Right lobe of liver (tissue), 6 donors: Measurements from ENCODE around the gene GALNT2. TPM values are rescaled to one million over a fixed set of nuclear protein-coding genes. Genes with fewer than 3 reads are reported as not detected.

Source experiments
- ATAC-seq, 4 donors: fragments of 200-7000 bp; cut with Tn5 transposase; one replicate each; pipeline ENCODE4 v1.9.1; 2020; ENCODE audit warnings: mild to moderate bottlenecking in 4 of 4, moderate library complexity in 4 of 4
- DNase-seq, 3 donors: peaks; one replicate each; pipeline ENCODE4 v3.0.0-alpha.2; 2020
- H3K27ac ChIP-seq, 3 donors: fragments of 200-600 bp; one replicate each; pipeline ENCODE4 v1.8.0; 2022
- H3K27me3 ChIP-seq, 2 donors: fragments of 200-600 bp; one replicate each; pipeline ENCODE4 v1.8.0; 2022
- H3K36me3 ChIP-seq, 4 donors: fragments of 200-600 bp; sonication (generic) in 1 of 4; one replicate each; pipeline versions ENCODE4 v1.5.1 to v1.8.0; 2017 to 2022; ENCODE audit warnings: control low read depth in 1 of 4
- H3K4me1 ChIP-seq, 4 donors: fragments of 200-600 bp; sonication (generic) in 1 of 4; one replicate each; pipeline versions ENCODE4 v1.5.1 to v1.8.0; 2017 to 2022; ENCODE audit warnings: control low read depth in 1 of 4
- H3K4me3 ChIP-seq, 3 donors: fragments of 200-600 bp; one replicate each; pipeline ENCODE4 v1.8.0; 2022
- H3K9me3 ChIP-seq, 4 donors: fragments of 200-600 bp; sonication (generic) in 1 of 4; one replicate each; pipeline versions ENCODE4 v1.5.1 to v1.8.0; 2017 to 2022; ENCODE audit warnings: control low read depth in 1 of 4
- POLR2A ChIP-seq: fragments of 450-650 bp; IDR thresholded peaks from one replicate; pipeline ENCODE4 v1.6.1; 2017; ENCODE audit warnings: antibody characterized with exemption, mild to moderate bottlenecking
- WGBS: methylation state at CpG from one replicate; pipeline ENCODE4 v1.1.6; 2018; ENCODE audit warnings: low coverage, low lambda C conversion rate; ENCODE audit not compliant: insufficient coverage; ENCODE audit errors: missing lambda C conversion rate; 5-methylcytosine and 5-hydroxymethylcytosine counted together
- intact Hi-C, 2 donors: fragments of 100-400 bp; cut with DNase I; formaldehyde crosslinking; loops; one replicate each; pipeline versions ENCODE4 v1.11.2 to v1.14.1; 2022
- total RNA-seq, 6 experiments: library from RNA; depleted of rRNA in 2 of 6; stranded (reverse); fragments of >200 nt in 2 of 6; fragmentation: NEBNext Ultra II Directional in 3 of 6; extraction: Animal tissue kit (Norgen Biotek cat#: 25700) in 3 of 6; gene quantifications; one replicate each; pipeline versions ENCODE4 v1.1.0 to v1.2.4, GENCODE V29; 2016 to 2023
- TF ChIP-seq, protein P1 (sequence below), 4 donors: fragments of 200-600 bp in 3 of 4; fragments of 450-650 bp in 1 of 4; IDR thresholded peaks; one replicate each; pipeline versions ENCODE4 v1.5.1 to v1.8.0; 2016 to 2022; ENCODE audit warnings: antibody characterized with exemption in 4 of 4, mild to moderate bottlenecking in 2 of 4
- donor health status: DM: no; HTN: yes; CAD: no.
- donor health status: DM: no; HTN: no; CAD: no.
- donor health status: DM: no; HTN: no; CAD: no.
- donor health status: DM: no; HTN: yes; CAD: no.
- donor health status: DM: no; HTN: yes; CAD: no.

GALNT2 gene
- total RNA-seq, 6 experiments from 2014 or later = 58.0 to 152 (median 131) TPM

GRCh38 chr1:230170622-230171021 is 103.6 kb downstream of the GALNT2 start:
- H3K36me3 ChIP-seq = no peaks in the 10 kb centered on the region
- peaks cover 0 to under 1% (median 0%) of the 10 kb centered on the region in 4 donors for H3K4me1 ChIP-seq
- H3K27me3 ChIP-seq = no peaks in the 10 kb centered on the region
- peak overlapping the region in 2 of 3 donors; percentile 41 to 85 for H3K27ac ChIP-seq
- DNase-seq (peak in 1 of 3 donors; percentile 15), ATAC-seq (no peak)
- H3K9me3 ChIP-seq = no peaks in the 10 kb centered on the region
- no peak overlapping the region for H3K4me3 ChIP-seq
- WGBS = 100% methylated on average over 2 of the region's 2 CpGs
- intact Hi-C loops = no loop called here
- TF ChIP-seq POLR2A = no peak
- TF ChIP-seq, protein P1, sequence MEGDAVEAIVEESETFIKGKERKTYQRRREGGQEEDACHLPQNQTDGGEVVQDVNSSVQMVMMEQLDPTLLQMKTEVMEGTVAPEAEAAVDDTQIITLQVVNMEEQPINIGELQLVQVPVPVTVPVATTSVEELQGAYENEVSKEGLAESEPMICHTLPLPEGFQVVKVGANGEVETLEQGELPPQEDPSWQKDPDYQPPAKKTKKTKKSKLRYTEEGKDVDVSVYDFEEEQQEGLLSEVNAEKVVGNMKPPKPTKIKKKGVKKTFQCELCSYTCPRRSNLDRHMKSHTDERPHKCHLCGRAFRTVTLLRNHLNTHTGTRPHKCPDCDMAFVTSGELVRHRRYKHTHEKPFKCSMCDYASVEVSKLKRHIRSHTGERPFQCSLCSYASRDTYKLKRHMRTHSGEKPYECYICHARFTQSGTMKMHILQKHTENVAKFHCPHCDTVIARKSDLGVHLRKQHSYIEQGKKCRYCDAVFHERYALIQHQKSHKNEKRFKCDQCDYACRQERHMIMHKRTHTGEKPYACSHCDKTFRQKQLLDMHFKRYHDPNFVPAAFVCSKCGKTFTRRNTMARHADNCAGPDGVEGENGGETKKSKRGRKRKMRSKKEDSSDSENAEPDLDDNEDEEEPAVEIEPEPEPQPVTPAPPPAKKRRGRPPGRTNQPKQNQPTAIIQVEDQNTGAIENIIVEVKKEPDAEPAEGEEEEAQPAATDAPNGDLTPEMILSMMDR (IDR thresholded peaks at IDR 0.05) = no peak

DNA sequence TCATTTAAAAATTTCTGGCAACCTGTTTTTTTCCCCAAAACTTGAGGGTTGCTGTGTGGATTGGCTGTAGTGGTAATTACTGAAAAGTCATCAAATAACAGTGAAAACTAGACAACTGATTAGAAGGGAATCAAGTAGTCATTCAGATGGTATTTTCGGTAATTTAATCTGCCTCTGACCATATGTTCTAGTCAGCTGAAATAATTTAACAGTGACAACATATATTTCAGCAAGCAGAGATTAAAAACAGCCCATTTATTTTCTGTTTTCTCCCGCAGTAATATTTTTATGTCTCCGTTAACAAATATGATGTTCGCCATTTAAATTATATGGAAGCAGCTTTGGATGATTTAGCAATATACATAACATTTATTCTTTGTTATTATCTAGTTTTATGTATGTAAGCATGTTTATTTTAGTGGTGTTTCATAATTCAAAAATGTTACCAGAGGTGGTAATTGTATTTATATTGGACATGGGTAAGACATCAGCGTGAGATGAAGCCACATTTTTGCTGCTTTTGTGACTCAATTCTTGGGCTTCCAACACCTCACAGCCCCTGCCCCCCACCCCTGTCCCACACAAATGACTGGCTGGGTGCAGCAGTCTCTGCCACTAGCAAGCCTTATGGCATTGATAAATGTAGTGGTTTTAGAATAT is 104.4 kb downstream of the GALNT2 start:
- DNase-seq (no peak), ATAC-seq (no peak)
- no peaks in the 10 kb centered on the region for H3K9me3 ChIP-seq
- intact Hi-C loops = no loop called here
- 95% methylated on average over 5 of the region's 5 CpGs for WGBS
- TF ChIP-seq, protein P1 (IDR thresholded peaks at IDR 0.05) = no peak
- TF ChIP-seq POLR2A = no peak
- H3K36me3 ChIP-seq = no peaks in the 10 kb centered on the region
- peaks cover 0 to 4% (median 0%) of the 10 kb centered on the region in 4 donors for H3K4me1 ChIP-seq
- no peak overlapping the region for H3K4me3 ChIP-seq
- no peak overlapping the region for H3K27ac ChIP-seq
- no peaks in the 10 kb centered on the region for H3K27me3 ChIP-seq

- 100% methylated on average over 2 of the region's 7 CpGs for WGBS
- intact Hi-C loops = no loop called here
Measured at GRCh38 chr1:230172016-230172537, 105.0 kb downstream of the GALNT2 start.

GRCh38 chr1:230173187-230173975 is 106.3 kb downstream of the GALNT2 start:
- Histone ChIP-seq H3K36me3 (no peaks in the 10 kb centered on the region), H3K27me3 (no peaks in the 10 kb centered on the region), H3K9me3 (no peaks in the 10 kb centered on the region), H3K4me1 (peaks cover 0 to 4% (median 0%) of the 10 kb centered on the region in 4 donors), H3K27ac (no peak overlapping the region), H3K4me3 (no peak overlapping the region)
- TF ChIP-seq, protein P1 (IDR thresholded peaks at IDR 0.05) = no peak
- no peak for TF ChIP-seq POLR2A
- intact Hi-C loops = no loop called here
- 97% methylated on average over 7 of the region's 11 CpGs for WGBS
- DNase-seq = peak in 1 of 3 donors; percentile 16
- no peak for ATAC-seq

More at GRCh38 chr1:230172016-230172537, 105.0 kb downstream of the GALNT2 start:
- Histone ChIP-seq H3K4me1 (peaks cover 0 to 4% (median 0%) of the 10 kb centered on the region in 4 donors), H3K27me3 (no peaks in the 10 kb centered on the region), H3K9me3 (no peaks in the 10 kb centered on the region), H3K27ac (no peak overlapping the region), H3K36me3 (no peaks in the 10 kb centered on the region), H3K4me3 (no peak overlapping the region)
- DNase-seq = peak in 1 of 3 donors; percentile 15
- TF ChIP-seq, protein P1 (IDR thresholded peaks at IDR 0.05) = no peak
- TF ChIP-seq POLR2A = no peak
- ATAC-seq = no peak
